ENCODE measurements around the gene ZBTB11. TPM values are rescaled to one million over a fixed set of nuclear protein-coding genes. Genes with fewer than 3 reads are reported as not detected.

ZBTB11 gene
- total and polyA plus RNA-seq, 2 experiments from 2014 or later = 5.1 to 19.0 TPM

- H3K4me2 ChIP-seq = peak overlapping the region; percentile 82
- H3K27me3 ChIP-seq = no peaks in the 10 kb centered on the region
- H3K4me3 ChIP-seq = no peak overlapping the region
- DNase-seq (ENCODE audit: low spot score) = no peak
- H3K9me2 ChIP-seq (replicated peaks; ENCODE audit: insufficient read depth) = no peaks in the 10 kb centered on the region
- no peak overlapping the region for H3K27ac ChIP-seq
- peaks cover 54% of the 10 kb centered on the region for H3K79me2 ChIP-seq
- H2AFZ ChIP-seq = no peak overlapping the region
- TF ChIP-seq EZH2 (IDR thresholded peaks at IDR 0.05; ENCODE audit: borderline replicate concordance) (no peak), CTCF (IDR thresholded peaks at IDR 0.05; ENCODE audit: poor library complexity) (no peak), EZH2phosphoT487 (IDR thresholded peaks at IDR 0.05; ENCODE audit: low read depth, severe bottlenecking, unreplicated experiment) (no peak)
- H3K36me3 ChIP-seq (replicated peaks; ENCODE audit: insufficient read depth, low read depth) = no peaks in the 10 kb centered on the region
- 98% methylated on average over 9 of the region's 9 CpGs for WGBS (ENCODE audit: low lambda C conversion rate, missing lambda C conversion rate)
- no peaks in the 10 kb centered on the region for H4K20me1 ChIP-seq (ENCODE audit: insufficient read depth, poor library complexity, severe bottlenecking)
- no peaks in the 10 kb centered on the region for H3K9me3 ChIP-seq (ENCODE audit: low read depth)
- H3K4me1 ChIP-seq (ENCODE audit: insufficient read depth) = peaks cover 4% of the 10 kb centered on the region
Observed at GRCh38 chr3:101674518-101674917, 2.4 kb downstream of the ZBTB11 start.

- no peak overlapping the region for H2AFZ ChIP-seq
- TF ChIP-seq CTCF (IDR thresholded peaks at IDR 0.05; ENCODE audit: poor library complexity) = no peak
- TF ChIP-seq EZH2 (IDR thresholded peaks at IDR 0.05; ENCODE audit: borderline replicate concordance) = no peak
- no peak for TF ChIP-seq EZH2phosphoT487 (IDR thresholded peaks at IDR 0.05; ENCODE audit: low read depth, severe bottlenecking, unreplicated experiment)
- H3K36me3 ChIP-seq (replicated peaks; ENCODE audit: insufficient read depth, low read depth) = no peaks in the 10 kb centered on the region
- no peak overlapping the region for H3K4me3 ChIP-seq
- no peak overlapping the region for H3K27ac ChIP-seq
- DNase-seq (ENCODE audit: low spot score) = no peak
- H3K4me1 ChIP-seq (ENCODE audit: insufficient read depth) = peaks cover 4% of the 10 kb centered on the region
- H3K9me3 ChIP-seq (ENCODE audit: low read depth) = no peaks in the 10 kb centered on the region
- no peaks in the 10 kb centered on the region for H3K9me2 ChIP-seq (replicated peaks; ENCODE audit: insufficient read depth)
- H3K79me2 ChIP-seq = peaks cover 57% of the 10 kb centered on the region
- H3K27me3 ChIP-seq = no peaks in the 10 kb centered on the region
- no peak overlapping the region for H3K4me2 ChIP-seq
- no peaks in the 10 kb centered on the region for H4K20me1 ChIP-seq (ENCODE audit: insufficient read depth, poor library complexity, severe bottlenecking)
- WGBS (ENCODE audit: low lambda C conversion rate, missing lambda C conversion rate) = 93% methylated on average over 13 of the region's 13 CpGs
Observed at GRCh38 chr3:101673953-101674352, 3.0 kb downstream of the ZBTB11 start.

GRCh38 chr3:101671014-101671413 lies 5.9 kb downstream of the ZBTB11 start:
- Histone ChIP-seq H3K79me2 (peaks cover 62% of the 10 kb centered on the region), H2AFZ (no peak overlapping the region), H3K36me3 (replicated peaks; ENCODE audit: insufficient read depth, low read depth) (peaks cover 5% of the 10 kb centered on the region), H3K27me3 (no peaks in the 10 kb centered on the region), H3K27ac (no peak overlapping the region), H3K9me3 (ENCODE audit: low read depth) (no peaks in the 10 kb centered on the region), H3K4me1 (ENCODE audit: insufficient read depth) (no peaks in the 10 kb centered on the region), H4K20me1 (ENCODE audit: insufficient read depth, poor library complexity, severe bottlenecking) (no peaks in the 10 kb centered on the region), H3K4me3 (no peak overlapping the region), H3K9me2 (replicated peaks; ENCODE audit: insufficient read depth) (no peaks in the 10 kb centered on the region), H3K4me2 (no peak overlapping the region)
- TF ChIP-seq EZH2 (IDR thresholded peaks at IDR 0.05; ENCODE audit: borderline replicate concordance) (no peak), CTCF (IDR thresholded peaks at IDR 0.05; ENCODE audit: poor library complexity) (no peak), EZH2phosphoT487 (IDR thresholded peaks at IDR 0.05; ENCODE audit: low read depth, severe bottlenecking, unreplicated experiment) (no peak)
- no peak for DNase-seq (ENCODE audit: low spot score)
- WGBS (ENCODE audit: low lambda C conversion rate, missing lambda C conversion rate) = 90% methylated on average over 5 of the region's 5 CpGs

GRCh38 chr3:101667844-101668243 lies 9.1 kb downstream of the ZBTB11 start:
- H3K27me3 ChIP-seq = no peaks in the 10 kb centered on the region
- no peak for DNase-seq (ENCODE audit: low spot score)
- H2AFZ ChIP-seq = no peak overlapping the region
- H3K9me2 ChIP-seq (replicated peaks; ENCODE audit: insufficient read depth) = no peaks in the 10 kb centered on the region
- H3K79me2 ChIP-seq = peaks cover 33% of the 10 kb centered on the region
- H3K4me1 ChIP-seq (ENCODE audit: insufficient read depth) = no peaks in the 10 kb centered on the region
- H3K4me2 ChIP-seq = no peak overlapping the region
- no peaks in the 10 kb centered on the region for H3K9me3 ChIP-seq (ENCODE audit: low read depth)
- 93% methylated on average over 1 of the region's 1 CpG for WGBS (ENCODE audit: low lambda C conversion rate, missing lambda C conversion rate)
- TF ChIP-seq EZH2phosphoT487 (IDR thresholded peaks at IDR 0.05; ENCODE audit: low read depth, severe bottlenecking, unreplicated experiment) (no peak), CTCF (IDR thresholded peaks at IDR 0.05; ENCODE audit: poor library complexity) (no peak), EZH2 (IDR thresholded peaks at IDR 0.05; ENCODE audit: borderline replicate concordance) (no peak)
- no peak overlapping the region for H3K4me3 ChIP-seq
- H3K27ac ChIP-seq = no peak overlapping the region
- H4K20me1 ChIP-seq (ENCODE audit: insufficient read depth, poor library complexity, severe bottlenecking) = no peaks in the 10 kb centered on the region
- peaks cover 5% of the 10 kb centered on the region for H3K36me3 ChIP-seq (replicated peaks; ENCODE audit: insufficient read depth, low read depth)

All from hepatocyte (in vitro differentiated cells).